ENCODE measurements around the gene LMNTD1. TPM values are rescaled to one million over a fixed set of nuclear protein-coding genes. Genes with fewer than 3 reads are reported as not detected.

The LMNTD1 gene
- total and polyA plus RNA-seq, 2 experiments from 2014 or later = not detected

DNA sequence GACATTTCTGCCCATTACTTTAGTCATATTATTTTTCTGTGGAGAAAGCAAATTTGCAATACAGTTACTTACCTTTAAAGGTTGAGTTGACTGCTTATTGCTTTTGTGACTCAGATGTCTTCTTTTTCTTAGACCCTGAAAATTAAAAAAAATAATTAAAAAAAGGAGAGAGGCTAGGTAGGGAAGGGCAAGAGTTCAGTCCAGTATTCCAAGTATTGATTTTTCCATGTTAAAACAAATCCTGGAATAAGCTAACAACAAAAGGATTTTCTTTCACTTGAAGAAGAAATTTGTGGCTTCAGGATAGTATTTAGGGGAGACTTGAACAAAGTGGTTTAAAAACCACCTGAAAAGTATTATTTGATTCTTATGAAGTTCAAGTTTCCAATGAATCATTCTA is 49.4 kb downstream of the LMNTD1 start:
- Histone ChIP-seq H2AFZ (no peak overlapping the region), H3K36me3 (ENCODE audit: insufficient read depth) (no peaks in the 10 kb centered on the region), H3F3A (replicated peaks; ENCODE audit: low read depth) (no peaks in the 10 kb centered on the region), H3K4me2 (no peak overlapping the region), H3K79me2 (replicated peaks; ENCODE audit: insufficient read depth) (no peaks in the 10 kb centered on the region), H3K4me1 (ENCODE audit: insufficient read depth) (no peaks in the 10 kb centered on the region), H3K9me2 (ENCODE audit: insufficient read depth) (0 out of 2 replicates have a peak, but pooled peaks cover 4% of the 10 kb centered on the region), H3K4me3 (no peak overlapping the region), H3K27me3 (ENCODE audit: insufficient read depth) (no peaks in the 10 kb centered on the region), H4K20me1 (replicated peaks; ENCODE audit: insufficient read depth) (no peaks in the 10 kb centered on the region), H3K27ac (ENCODE audit: low read depth) (no peak overlapping the region)
- DNase-seq (ENCODE audit: low spot score) (no peak), ATAC-seq (no peak)
- Mint-ChIP-seq H3K27ac (no peak overlapping the region), H3K36me3 (ENCODE audit: low read depth) (no peaks in the 10 kb centered on the region), H3K9me3 (no peaks in the 10 kb centered on the region), H3K27me3 (ENCODE audit: insufficient read depth, low read depth, poor library complexity) (no peaks in the 10 kb centered on the region), H3K4me1 (peaks cover 2% of the 10 kb centered on the region; the same call in 2 of the 3 replicates), H3K4me3 (no peak overlapping the region)
- TF ChIP-seq, protein P1, sequence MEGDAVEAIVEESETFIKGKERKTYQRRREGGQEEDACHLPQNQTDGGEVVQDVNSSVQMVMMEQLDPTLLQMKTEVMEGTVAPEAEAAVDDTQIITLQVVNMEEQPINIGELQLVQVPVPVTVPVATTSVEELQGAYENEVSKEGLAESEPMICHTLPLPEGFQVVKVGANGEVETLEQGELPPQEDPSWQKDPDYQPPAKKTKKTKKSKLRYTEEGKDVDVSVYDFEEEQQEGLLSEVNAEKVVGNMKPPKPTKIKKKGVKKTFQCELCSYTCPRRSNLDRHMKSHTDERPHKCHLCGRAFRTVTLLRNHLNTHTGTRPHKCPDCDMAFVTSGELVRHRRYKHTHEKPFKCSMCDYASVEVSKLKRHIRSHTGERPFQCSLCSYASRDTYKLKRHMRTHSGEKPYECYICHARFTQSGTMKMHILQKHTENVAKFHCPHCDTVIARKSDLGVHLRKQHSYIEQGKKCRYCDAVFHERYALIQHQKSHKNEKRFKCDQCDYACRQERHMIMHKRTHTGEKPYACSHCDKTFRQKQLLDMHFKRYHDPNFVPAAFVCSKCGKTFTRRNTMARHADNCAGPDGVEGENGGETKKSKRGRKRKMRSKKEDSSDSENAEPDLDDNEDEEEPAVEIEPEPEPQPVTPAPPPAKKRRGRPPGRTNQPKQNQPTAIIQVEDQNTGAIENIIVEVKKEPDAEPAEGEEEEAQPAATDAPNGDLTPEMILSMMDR (conservative IDR thresholded peaks at IDR 0.05; ENCODE audit: low read depth in 2 of 2) = no peak
- TF ChIP-seq REST (IDR thresholded peaks at IDR 0.05; ENCODE audit: unreplicated experiment) (no peak), POLR2AphosphoS5 (IDR thresholded peaks at IDR 0.05; ENCODE audit: low read depth) (no peak), NANOG (IDR thresholded peaks at IDR 0.05; ENCODE audit: borderline replicate concordance) (no peak), ZNF462 (CRISPR knock-in tag; IDR thresholded peaks at IDR 0.05) (no peak), STAT1 (IDR thresholded peaks at IDR 0.05; ENCODE audit: unreplicated experiment) (no peak), ZNF114 (CRISPR knock-in tag; IDR thresholded peaks at IDR 0.05) (no peak), JUNB (IDR thresholded peaks at IDR 0.05; ENCODE audit: unreplicated experiment) (no peak), EZH2phosphoT487 (IDR thresholded peaks at IDR 0.05; ENCODE audit: unreplicated experiment) (no peak), CREB1 (CRISPR knock-in tag; IDR thresholded peaks at IDR 0.05; ENCODE audit: low read depth) (no peak), ZNF331 (CRISPR knock-in tag; IDR thresholded peaks at IDR 0.05; ENCODE audit: low read depth) (no peak), EZH2 (IDR thresholded peaks at IDR 0.05; ENCODE audit: low read depth, unreplicated experiment) (no peak)
- TF ChIP-seq, protein P2, sequence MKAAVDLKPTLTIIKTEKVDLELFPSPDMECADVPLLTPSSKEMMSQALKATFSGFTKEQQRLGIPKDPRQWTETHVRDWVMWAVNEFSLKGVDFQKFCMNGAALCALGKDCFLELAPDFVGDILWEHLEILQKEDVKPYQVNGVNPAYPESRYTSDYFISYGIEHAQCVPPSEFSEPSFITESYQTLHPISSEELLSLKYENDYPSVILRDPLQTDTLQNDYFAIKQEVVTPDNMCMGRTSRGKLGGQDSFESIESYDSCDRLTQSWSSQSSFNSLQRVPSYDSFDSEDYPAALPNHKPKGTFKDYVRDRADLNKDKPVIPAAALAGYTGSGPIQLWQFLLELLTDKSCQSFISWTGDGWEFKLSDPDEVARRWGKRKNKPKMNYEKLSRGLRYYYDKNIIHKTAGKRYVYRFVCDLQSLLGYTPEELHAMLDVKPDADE (IDR thresholded peaks at IDR 0.05) = no peak

Measured in GM23338 (cell line).